Natural killer cell treated with Interleukin-12 subunit alpha and Interleukin-12 subunit beta and Interleukin-15 and Interleukin-18, amount 100 ng/mL, for 72 hours (primary cell): ENCODE results near the gene TSPAN17. TPM values are rescaled to one million over a fixed set of nuclear protein-coding genes. Genes with fewer than 3 reads are reported as not detected.

Source experiments
- ATAC-seq, 2 donors: fragments of 150-1000 bp; cut with Tn5 transposase in 1 of 2; sonication (Bioruptor Pico), chemical (Tn5 transposase) in 1 of 2; 2 replicates each; pipeline ENCODE4 v1.10.0; 2021
- DNase-seq: peaks from one replicate; pipeline ENCODE4 v3.0.0; 2022; ENCODE audit warnings: low spot score
- H3K27ac Mint-ChIP-seq, 2 donors: 1 replicate in 1 of 2; 2 replicates in 1 of 2; pipeline ENCODE4 v1.8.0; 2022; ENCODE audit warnings: mixed read lengths in 2 of 2, mild to moderate bottlenecking in 1 of 2, moderate library complexity in 1 of 2
- H3K27me3 Mint-ChIP-seq, 2 donors: 1 replicate in 1 of 2; 2 replicates in 1 of 2; pipeline ENCODE4 v1.8.0; 2022; ENCODE audit warnings: mixed read lengths in 2 of 2
- H3K36me3 Mint-ChIP-seq: one replicate; pipeline ENCODE4 v1.8.0; 2022; ENCODE audit warnings: mixed read lengths
- H3K4me1 Mint-ChIP-seq, 2 donors: 1 replicate in 1 of 2; 2 replicates in 1 of 2; pipeline ENCODE4 v1.8.0; 2022; ENCODE audit warnings: low read depth in 2 of 2, mixed read lengths in 2 of 2, mild to moderate bottlenecking in 1 of 2
- H3K4me3 Mint-ChIP-seq: one replicate; pipeline ENCODE4 v1.8.0; 2022; ENCODE audit warnings: mixed read lengths
- H3K9me3 Mint-ChIP-seq: 2 replicates; pipeline ENCODE4 v1.8.0; 2022; ENCODE audit warnings: mixed read lengths
- total RNA-seq, 2 donors: library from RNA; stranded (reverse); gene quantifications; one replicate each; pipeline ENCODE4 v1.2.3, GENCODE V29; 2022

Gene TSPAN17
- total RNA-seq, 2 donors from 2014 or later = 48.9 to 67.6 TPM

DNA sequence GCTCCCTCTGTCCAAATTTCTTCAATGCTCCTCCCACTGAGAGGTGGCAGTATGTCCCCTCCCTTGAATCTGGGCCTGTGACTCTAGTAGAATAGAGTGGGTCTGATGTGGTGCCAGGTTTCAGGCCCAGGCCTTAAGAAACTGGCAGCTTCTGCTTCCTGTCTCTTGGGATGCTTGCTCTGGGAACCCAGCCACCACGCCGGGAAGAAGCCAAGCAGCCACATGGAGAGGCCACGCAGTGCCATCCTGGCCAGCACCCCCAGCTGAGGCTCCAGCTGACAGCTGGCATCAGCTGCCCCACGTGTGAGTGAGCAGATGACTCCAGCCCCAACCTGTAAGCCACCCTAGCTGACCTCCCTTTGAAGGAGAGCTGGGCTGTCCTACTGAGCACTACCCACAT, 7.3 kb upstream of the TSPAN17 start:
- no peak for DNase-seq
- peaks cover 5 to 12% of the 10 kb centered on the region in 2 donors for H3K27me3 Mint-ChIP-seq
- peaks cover 4% of the 10 kb centered on the region for H3K9me3 Mint-ChIP-seq
- peaks cover 0 to 4% of the 10 kb centered on the region in 2 donors for H3K4me1 Mint-ChIP-seq
- H3K36me3 Mint-ChIP-seq = no peaks in the 10 kb centered on the region
- no peak for ATAC-seq
- H3K27ac Mint-ChIP-seq = no peak overlapping the region
- H3K4me3 Mint-ChIP-seq = no peak overlapping the region

DNA sequence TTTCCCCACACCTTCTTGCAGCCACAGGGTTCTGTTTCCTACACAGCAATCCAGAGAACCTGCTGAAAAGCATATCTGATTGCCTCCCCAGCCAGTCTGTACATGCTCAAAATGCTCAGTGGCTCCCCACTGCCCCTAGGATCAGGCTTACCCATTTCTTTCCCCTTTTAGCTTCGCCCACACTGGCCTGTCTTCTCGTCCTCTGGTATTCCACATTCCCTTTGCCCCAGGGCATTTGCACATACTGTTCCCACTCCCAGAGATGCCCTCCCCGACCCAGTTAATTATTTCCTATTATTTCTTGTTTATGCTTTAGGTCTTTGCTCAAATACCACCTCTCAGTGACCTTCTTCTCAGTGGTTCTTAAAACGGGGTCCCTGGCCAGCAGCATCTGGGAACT, 6.7 kb upstream of the TSPAN17 start:
- no peak for DNase-seq
- Mint-ChIP-seq H3K4me3 (no peak overlapping the region), H3K27ac (no peak overlapping the region), H3K36me3 (no peaks in the 10 kb centered on the region), H3K9me3 (no peaks in the 10 kb centered on the region), H3K27me3 (peaks cover 0 to 7% of the 10 kb centered on the region in 2 donors), H3K4me1 (no peaks in the 10 kb centered on the region)
- no peak for ATAC-seq

DNA sequence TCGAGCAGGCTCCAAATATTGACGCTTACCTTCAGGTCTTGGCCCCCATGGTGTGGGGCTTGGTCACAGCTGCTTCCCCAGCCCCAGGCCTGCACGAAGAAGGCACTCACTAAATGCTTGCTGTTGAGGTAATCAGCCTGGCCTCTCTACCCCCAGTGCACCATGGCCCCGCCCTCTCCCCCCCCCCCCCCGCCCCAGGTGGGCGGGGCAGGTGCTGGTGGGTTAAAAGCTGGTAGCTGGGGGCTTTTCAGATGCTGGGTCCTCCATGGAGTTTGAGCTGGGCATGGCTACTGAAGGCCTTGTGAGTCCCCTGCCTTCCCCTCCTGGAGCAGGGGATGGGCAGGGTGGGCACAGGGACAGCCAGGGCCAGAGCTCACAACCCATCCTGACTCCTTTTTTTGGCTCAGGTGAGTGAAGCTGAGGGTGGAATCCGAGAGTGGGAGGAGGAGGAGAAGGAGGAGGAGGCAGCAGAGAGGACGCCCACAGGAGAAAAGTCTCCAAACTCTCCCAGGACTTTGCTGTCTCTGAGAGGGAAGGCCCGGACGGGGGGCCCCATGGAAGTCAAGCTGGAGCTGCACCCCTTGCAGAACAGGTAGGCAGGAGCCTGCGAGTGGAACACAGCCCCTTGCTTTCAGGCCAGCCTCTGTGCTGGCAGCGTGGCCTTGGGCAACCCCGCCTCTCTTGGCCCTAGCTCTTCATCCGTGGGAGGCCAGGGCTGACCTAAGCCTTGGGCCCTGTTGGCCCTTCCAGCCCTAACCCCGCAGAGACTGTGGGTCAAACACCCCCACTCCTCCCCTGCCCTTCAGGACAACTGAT, 4.4 kb upstream of the TSPAN17 start:
- H3K36me3 Mint-ChIP-seq = no peaks in the 10 kb centered on the region
- H3K27ac Mint-ChIP-seq = no peak overlapping the region
- peaks cover 0 to 5% of the 10 kb centered on the region in 2 donors for H3K27me3 Mint-ChIP-seq
- no peak overlapping the region for H3K4me3 Mint-ChIP-seq
- ATAC-seq = no peak
- no peaks in the 10 kb centered on the region for H3K9me3 Mint-ChIP-seq
- peaks cover 6 to 12% of the 10 kb centered on the region in 2 donors for H3K4me1 Mint-ChIP-seq
- DNase-seq = no peak

DNA sequence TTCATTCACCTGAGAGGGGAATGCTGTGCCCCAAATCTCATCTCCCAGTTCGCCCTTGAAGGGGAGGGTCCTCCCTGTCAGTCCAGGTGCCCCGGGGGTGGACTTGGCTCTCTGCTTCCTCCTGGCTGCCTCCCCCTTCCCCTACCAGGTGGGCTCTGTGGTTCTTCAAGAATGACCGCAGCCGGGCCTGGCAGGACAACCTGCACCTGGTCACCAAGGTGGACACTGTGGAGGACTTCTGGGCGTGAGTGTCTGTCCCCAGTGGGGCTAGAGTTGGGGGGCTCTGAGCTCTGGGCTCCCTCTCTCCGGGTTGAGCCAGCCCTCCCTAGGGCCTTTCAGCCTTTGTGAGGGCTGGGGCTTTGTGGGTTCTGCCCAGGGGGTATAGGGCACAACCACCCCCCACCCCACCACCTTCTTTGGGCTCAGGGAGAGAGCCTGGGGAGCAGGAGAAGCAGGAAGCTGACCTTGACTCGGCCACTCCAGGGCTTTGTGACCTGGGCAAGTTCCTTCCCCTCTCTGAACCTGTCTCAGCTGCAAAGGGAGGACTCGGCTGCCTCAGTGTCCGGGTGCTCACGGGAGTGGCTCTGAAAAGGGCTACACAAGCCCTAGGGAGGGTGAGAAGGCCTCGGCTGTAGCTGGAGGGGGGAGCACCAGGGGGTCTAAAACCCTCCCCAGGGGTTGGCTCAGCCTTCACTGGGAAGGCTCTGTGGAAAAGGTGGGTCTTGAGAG, 3.6 kb upstream of the TSPAN17 start:
- no peak overlapping the region for H3K27ac Mint-ChIP-seq
- no peaks in the 10 kb centered on the region for H3K9me3 Mint-ChIP-seq

DNA sequence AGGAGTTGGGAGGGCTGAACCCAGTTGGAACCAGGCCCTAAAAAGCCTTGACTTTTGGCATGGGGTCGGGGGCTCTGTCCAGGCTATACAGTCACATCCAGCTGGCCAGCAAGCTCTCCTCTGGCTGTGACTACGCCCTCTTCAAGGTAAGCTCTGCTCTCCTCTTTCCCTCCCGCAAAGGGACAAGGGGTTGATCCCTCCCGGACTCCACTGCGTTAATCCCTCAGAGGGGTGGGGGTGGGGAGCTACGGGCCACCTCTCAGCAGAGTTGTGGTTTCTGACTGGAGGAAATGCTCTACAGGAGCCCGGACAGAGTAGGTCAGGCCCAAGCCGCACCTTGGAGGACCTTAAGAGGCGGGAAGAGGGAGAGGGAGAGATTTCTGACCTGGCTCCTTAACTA, 3.0 kb upstream of the TSPAN17 start:
- no peak for ATAC-seq
- Mint-ChIP-seq H3K4me1 (peaks cover 17 to 22% of the 10 kb centered on the region in 2 donors), H3K27me3 (no peaks in the 10 kb centered on the region), H3K36me3 (no peaks in the 10 kb centered on the region), H3K4me3 (no peak overlapping the region), H3K9me3 (no peaks in the 10 kb centered on the region), H3K27ac (no peak overlapping the region)
- no peak for DNase-seq

More for the DNA sequence above, 3.6 kb upstream of the TSPAN17 start:
- no peaks in the 10 kb centered on the region for H3K36me3 Mint-ChIP-seq
- no peak overlapping the region for H3K4me3 Mint-ChIP-seq
- no peak for ATAC-seq
- no peaks in the 10 kb centered on the region for H3K27me3 Mint-ChIP-seq
- no peak for DNase-seq
- peaks cover 10 to 16% of the 10 kb centered on the region in 2 donors for H3K4me1 Mint-ChIP-seq

DNA sequence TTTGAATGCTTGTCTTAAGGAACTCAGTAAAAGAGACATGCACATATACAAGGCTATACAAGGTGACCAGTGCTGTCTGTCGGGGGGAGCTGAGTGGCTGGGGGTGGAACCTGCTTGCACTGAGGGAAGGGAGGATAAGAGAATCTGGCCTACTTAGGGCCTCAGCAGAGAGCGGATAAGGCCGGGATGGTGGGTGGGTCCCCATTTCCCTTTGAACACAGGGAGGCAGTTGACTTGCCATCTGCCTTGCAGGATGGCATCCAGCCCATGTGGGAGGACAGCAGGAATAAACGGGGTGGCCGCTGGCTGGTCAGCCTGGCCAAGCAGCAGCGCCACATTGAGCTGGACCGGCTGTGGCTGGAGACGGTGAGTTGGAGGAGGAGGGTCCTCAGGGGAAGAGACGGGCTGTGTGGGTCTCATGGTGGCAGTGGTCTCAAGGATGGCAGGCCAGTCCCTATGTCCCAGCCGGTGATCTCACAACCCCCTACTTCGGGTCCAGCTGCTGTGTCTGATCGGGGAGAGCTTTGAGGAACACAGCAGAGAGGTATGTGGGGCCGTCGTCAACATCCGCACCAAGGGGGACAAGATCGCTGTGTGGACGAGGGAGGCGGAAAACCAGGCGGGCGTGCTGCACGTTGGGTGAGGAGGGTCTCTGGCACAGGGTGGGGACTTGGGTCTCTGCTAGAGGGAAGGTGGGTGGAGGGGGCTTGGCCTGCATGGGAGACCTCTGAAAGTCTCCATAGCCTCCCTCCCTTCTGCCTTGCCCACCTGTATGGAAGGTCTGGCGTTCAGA, 2.2 kb upstream of the TSPAN17 start:
- no peaks in the 10 kb centered on the region for H3K9me3 Mint-ChIP-seq
- H3K27me3 Mint-ChIP-seq = no peaks in the 10 kb centered on the region
- H3K27ac Mint-ChIP-seq = peak overlapping the region in 1 of 2 donors; percentile 91
- DNase-seq (no peak), ATAC-seq (no peak)
- no peaks in the 10 kb centered on the region for H3K36me3 Mint-ChIP-seq
- H3K4me3 Mint-ChIP-seq = no peak overlapping the region
- peaks cover 21 to 27% of the 10 kb centered on the region in 2 donors for H3K4me1 Mint-ChIP-seq

DNA sequence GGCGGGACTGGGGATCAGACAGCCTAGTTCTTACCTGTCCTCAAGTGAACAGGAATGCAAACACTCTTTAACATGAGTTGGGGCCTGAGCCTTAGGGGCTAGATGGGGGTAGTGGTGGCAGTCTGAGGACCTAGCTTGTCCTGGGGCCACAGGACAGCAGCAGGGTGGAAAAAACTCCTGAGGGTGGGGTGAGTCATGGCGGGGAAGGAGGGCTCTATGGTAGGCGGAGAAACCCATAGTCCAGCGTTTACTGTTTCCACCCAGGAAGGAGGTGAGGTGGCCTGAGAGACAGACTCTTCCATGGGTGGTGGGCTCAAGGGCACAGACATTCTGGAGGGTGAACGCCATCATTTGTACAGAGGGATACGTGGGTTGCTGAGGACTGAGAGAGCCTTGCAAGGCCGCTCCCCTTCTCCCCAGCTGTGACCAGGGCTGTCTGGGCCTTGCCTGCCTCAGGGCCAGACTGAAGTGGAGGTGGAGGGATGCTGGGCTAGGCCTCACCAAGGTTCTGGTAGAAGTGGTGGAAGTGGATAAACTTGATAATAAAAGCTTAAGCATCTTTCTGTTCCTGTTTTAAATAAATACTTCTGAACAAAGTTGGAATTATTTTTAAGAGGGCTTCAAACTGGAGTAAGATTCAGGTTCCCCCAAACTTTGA, 1.1 kb upstream of the TSPAN17 start:
- H3K27ac Mint-ChIP-seq = peak overlapping the region; percentile 75 to 91
- peaks cover 31 to 38% of the 10 kb centered on the region in 2 donors for H3K4me1 Mint-ChIP-seq
- no peaks in the 10 kb centered on the region for H3K36me3 Mint-ChIP-seq
- no peaks in the 10 kb centered on the region for H3K27me3 Mint-ChIP-seq
- peak overlapping the region; percentile 90 for H3K4me3 Mint-ChIP-seq
- H3K9me3 Mint-ChIP-seq = no peaks in the 10 kb centered on the region
- no peak for DNase-seq
- no peak for ATAC-seq

DNA sequence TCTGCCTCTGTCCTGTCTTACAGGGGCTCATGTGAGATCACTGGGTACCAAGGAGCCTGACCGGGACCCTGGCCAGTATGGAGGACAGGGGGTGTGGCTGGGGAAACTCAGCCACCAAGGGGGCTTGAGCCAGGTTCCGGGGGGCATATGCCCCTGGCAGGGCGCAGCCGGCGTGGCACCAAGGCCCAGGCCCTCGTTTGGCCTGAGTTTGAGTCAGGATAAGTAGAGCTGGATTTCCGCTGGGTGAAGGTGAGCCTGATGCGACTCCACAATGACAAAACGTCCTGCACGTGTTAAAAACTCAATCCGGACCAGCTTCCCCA, 616 bp upstream of the TSPAN17 start:
- H3K4me3 Mint-ChIP-seq = peak overlapping the region; percentile 90
- no peaks in the 10 kb centered on the region for H3K36me3 Mint-ChIP-seq
- peak in 1 of 2 donors; percentile 1 for ATAC-seq
- no peaks in the 10 kb centered on the region for H3K9me3 Mint-ChIP-seq
- peak overlapping the region; percentile 75 to 91 for H3K27ac Mint-ChIP-seq
- peaks cover 34 to 41% of the 10 kb centered on the region in 2 donors for H3K4me1 Mint-ChIP-seq
- H3K27me3 Mint-ChIP-seq = no peaks in the 10 kb centered on the region
- DNase-seq = no peak

DNA sequence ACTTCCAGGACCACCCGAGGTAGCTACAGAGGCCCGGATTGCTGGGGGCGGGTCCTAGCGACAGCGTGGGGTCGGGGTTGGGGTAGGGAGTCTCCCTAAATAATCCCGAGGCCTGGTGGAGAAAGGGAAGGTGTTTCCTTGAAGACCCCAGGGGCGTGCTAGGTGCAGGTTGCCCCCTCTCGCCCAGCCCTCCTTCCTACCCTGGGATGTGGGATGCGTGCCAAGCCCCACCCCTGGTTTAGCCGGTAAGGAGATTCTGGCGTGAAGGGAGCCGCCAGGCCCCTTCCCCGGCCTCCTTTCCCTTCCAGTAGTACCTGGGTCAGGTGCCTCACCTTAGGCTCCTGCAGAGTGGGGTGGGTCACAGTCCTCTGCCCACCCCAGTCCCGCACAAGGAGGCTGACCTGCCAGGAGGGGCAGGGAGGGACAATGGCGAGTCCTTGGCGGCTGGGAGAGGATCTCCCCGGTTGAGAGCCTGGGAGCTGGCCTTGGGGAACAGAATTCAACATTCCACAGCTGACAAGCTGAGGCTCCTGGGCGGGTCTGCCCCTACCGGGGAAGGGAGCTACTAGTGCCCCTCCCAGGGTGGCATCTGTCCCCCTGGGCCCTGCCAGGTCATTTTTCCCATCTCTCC, 674 bp downstream of the TSPAN17 start:
- Mint-ChIP-seq H3K27me3 (no peaks in the 10 kb centered on the region), H3K36me3 (no peaks in the 10 kb centered on the region)

DNA sequence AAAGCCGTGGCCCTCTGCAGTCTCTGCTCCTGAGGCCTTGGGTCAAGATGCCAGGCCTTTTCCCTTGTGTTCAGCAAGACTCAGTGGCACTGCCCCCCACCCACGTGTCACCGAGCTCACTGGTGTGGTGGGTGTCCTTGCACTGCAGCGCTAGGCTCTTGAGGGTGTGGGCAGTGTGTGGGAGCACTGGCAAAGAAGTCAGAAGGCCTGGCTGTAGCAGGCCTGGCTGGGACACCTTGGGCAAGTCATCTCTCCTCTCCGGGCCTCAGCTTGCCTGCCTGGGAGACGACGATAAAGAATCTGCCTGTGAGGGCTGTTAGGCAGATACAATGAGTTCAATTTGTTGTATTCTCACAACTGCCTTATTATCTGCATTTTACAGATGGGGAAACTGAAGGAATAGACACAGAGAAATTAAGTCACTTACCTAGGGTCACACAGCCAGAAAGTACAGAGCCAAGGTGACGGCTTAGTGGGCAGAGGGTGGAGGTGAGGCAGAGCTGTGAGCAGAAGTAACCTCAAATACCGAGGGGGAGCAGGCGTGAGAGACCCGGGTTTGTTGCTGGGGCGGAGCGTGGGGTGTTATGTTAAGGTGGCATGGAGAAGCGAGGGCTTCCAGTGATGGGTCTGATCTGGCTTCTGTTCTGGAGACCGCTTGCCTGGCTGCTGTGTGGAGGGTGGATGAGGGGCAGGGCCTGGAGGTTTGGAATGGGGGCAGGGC, 1.4 kb downstream of the TSPAN17 start:
- H3K36me3 Mint-ChIP-seq = peaks cover 6% of the 10 kb centered on the region
- H3K27ac Mint-ChIP-seq = peak overlapping the region; percentile 75 to 91
- no peak for DNase-seq
- H3K9me3 Mint-ChIP-seq = no peaks in the 10 kb centered on the region
- peak overlapping the region; percentile 90 for H3K4me3 Mint-ChIP-seq
- no peaks in the 10 kb centered on the region for H3K27me3 Mint-ChIP-seq
- ATAC-seq = no peak
- peaks cover 50 to 58% of the 10 kb centered on the region in 2 donors for H3K4me1 Mint-ChIP-seq

More for the DNA sequence above, 674 bp downstream of the TSPAN17 start:
- no peak for ATAC-seq
- Mint-ChIP-seq H3K9me3 (no peaks in the 10 kb centered on the region), H3K4me3 (peak overlapping the region; percentile 90), H3K27ac (peak overlapping the region; percentile 75 to 91), H3K4me1 (peaks cover 43 to 52% of the 10 kb centered on the region in 2 donors)
- DNase-seq = no peak

DNA sequence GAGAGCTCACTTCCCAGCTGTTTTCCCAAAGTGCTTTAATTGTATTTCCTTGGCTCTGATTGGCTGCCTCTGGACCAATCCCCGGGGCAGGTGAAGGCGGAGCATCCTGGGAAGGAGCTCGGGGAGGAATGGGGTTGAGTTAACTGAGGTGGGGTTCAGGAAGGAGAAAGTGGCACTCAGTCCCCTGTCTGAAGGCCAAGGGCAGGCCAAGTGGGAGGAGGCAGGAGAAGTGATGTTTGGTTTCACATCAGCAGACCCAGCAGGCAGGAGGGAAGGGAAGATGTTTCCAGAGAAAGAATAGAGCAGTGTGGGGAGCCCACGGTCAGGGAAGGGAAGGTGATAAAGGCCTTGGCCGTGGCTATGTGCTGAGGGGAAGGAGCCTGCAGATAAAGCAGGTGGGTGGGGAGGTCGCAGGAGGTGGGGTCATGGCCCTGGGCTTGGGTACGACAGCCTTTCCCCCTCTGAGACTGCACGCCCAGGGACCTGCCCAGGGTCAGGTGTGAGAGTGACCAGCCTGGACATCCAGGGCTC, 3.1 kb downstream of the TSPAN17 start:
- ATAC-seq = no peak

DNA sequence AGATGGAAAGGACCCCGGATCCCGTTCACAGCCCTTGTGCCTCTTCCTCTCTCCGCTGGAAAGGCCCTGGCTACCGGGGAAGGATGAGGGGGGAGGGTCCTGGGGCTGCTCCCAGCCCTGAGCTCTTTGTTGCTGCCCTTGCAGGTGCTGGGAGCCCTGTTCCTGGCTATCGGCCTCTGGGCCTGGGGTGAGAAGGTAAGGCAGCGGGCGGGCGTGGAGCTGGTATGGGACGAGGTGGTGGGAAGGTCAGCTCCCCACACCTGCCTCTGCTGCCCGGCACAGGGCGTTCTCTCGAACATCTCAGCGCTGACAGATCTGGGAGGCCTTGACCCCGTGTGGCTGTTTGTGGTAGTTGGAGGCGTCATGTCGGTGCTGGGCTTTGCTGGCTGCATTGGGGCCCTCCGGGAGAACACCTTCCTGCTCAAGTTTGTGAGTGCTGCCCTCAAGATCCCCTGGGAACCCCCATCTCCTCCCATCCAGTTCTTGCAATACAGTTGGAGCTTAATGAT, 4.2 kb downstream of the TSPAN17 start:
- peaks cover 8% of the 10 kb centered on the region for H3K36me3 Mint-ChIP-seq
- DNase-seq (no peak), ATAC-seq (no peak)
- H3K4me3 Mint-ChIP-seq = no peak overlapping the region
- H3K27me3 Mint-ChIP-seq = no peaks in the 10 kb centered on the region
- peak overlapping the region in 1 of 2 donors; percentile 58 for H3K27ac Mint-ChIP-seq
- peaks cover 48 to 61% of the 10 kb centered on the region in 2 donors for H3K4me1 Mint-ChIP-seq
- H3K9me3 Mint-ChIP-seq = no peaks in the 10 kb centered on the region

More for the DNA sequence above, 3.1 kb downstream of the TSPAN17 start:
- H3K4me3 Mint-ChIP-seq = peak overlapping the region; percentile 48
- peak overlapping the region; percentile 49 to 54 for H3K27ac Mint-ChIP-seq
- H3K27me3 Mint-ChIP-seq = no peaks in the 10 kb centered on the region
- H3K4me1 Mint-ChIP-seq = peaks cover 54 to 63% of the 10 kb centered on the region in 2 donors
- no peak for DNase-seq
- H3K36me3 Mint-ChIP-seq = peaks cover 8% of the 10 kb centered on the region
- no peaks in the 10 kb centered on the region for H3K9me3 Mint-ChIP-seq
